GM19238 (cell line): Measurements from ENCODE around the gene ANGEL1.

Experiments
- DNase-seq: peaks from one replicate; pipeline ENCODE4 v3.0.0; 2011; ENCODE audit warnings: low spot score; ENCODE audit not compliant: insufficient read length

Gene ANGEL1

DNA sequence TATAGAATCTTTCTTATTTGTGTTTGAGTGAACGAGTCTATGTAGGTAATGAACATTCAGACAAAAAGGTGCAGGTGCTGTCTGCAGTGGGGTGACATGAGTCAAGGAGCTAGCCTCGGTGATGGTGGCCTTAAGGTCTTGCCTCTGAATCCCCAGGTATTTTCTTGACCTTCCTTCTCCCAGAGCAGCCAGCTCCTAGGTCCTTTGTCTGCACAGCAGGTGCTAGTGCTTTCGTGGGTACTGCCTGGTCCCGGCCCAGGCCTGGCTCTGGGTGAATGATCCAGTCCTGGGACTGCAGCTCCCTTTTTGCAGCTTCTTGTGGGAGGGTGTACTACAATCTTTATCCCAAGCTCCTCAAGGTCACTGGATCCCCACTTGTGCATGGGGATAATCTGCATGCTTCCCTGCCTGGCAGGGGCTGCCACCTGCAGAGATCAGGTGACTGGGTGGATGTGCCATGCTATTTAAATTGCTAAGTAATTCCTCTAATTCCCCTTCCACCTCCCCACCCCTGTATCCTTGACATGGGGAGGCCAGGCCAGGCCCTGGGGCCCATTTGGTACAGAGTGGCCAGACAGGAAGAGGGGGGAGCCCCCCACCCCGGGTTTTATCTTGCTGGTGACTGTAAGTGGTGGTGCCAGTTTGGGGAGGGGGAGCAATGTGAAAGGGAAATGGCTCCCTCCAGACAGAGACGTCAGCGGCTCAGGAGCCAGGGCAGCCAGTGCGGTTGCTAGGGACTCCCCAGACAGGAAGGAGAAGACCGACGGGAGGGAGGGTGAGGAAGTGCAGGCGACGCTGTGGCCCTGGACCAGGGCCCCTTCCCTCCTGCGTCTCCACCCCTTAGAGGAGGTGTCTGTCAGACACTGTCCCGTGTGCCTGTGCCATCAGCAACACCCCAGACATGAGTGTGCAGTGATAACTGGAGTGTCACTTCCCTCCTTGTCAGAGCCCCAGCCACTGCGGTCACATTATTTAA lies 44.7 kb downstream of the ANGEL1 start:
- peak; percentile 78 for DNase-seq

DNA sequence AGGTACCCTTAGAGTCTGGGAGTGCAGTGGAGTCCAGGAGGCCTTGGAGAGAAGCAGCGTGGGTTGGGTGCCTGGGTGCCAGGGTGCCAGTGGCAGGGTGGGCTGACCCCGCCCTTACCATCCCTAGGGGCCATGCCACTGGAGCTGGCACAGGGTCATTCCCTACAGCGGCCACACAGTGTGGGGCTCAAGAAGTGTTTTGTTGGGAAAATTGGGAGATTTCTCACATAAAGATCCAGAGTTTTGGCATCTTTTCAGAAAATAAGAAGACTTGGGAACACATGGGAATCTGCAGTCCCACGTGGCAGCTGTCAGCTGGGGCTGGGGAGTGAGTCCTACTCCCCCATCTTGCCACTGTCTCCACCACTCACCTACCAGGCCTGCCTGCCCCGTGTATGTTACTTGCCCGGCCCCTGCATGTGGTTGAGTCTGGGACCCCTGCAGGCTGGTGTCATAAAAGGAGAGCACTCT lies 47.2 kb downstream of the ANGEL1 start:
- DNase-seq = no peak

DNA sequence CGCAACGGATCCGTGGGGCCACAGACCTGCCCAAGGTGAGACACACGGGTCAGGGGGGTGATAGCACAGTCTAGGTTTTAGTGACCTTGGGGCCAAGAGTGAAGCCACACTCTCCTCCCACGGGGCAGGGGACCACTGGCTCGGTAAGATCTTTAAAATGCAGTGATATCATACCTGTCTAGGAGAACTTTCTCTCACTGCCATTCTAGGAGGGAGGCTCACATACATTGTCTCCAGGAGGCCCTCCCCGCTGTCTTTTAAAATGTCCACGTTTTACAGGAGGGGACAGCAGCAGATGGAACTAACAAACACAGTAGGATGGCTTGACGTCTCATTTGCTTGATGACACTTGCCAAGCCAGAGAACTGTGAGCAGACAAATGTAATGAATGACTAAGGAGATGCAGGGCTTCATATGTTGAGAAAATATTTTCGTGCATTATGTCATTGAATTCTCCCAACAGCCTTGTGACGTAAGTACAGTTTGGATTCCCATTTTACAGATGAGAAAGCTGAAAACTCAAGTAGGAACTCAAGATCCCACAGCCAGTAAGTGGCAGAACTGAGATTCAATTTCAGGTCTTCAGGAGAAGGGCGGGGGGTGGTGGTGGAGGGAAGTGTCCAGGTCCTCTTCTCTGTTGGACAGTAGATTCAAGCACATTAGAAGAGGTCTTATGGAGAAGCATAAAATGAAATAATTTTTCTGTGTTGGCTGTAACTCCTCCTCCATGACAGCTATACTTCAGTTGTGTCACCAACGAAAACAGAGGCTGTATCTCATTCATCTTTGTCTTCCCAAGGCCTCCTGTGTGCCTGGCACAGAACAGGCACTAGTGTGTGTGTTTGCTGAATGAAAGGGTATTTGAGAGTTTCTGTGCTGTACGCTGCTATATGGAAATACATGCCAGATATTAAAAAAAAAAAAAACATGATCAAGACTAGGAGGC lies 49.3 kb downstream of the ANGEL1 start:
- DNase-seq = no peak

DNA sequence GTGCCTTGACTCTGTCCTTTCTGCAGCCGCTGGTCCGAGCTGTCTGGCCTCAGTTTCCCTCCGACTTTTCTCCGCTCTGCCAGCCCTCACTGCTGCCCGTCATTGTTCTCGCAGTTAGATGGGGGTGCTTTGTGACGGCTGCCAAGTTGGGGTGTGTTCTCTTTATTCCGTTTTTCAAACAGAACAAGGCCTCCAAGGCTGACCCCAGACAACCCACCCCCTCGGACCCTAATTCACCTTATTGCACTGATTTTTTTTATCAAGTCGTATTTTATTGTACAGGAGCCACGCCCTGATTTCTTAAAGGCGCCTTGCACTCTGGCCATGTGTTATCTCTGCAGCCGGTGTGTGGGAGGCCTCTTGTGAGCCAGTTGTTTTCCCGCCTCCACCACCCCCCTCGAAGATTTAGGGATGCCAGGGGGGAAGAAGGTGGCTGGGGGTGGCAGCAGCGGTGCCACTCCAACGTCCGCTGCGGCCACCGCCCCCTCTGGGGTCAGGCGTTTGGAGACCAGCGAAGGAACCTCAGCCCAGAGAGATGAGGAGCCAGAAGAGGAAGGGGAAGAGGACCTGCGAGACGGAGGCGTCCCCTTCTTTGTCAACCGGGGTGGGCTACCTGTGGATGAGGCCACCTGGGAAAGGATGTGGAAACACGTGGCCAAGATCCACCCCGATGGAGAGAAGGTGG lies 50.1 kb downstream of the ANGEL1 start:
- DNase-seq = no peak

DNA sequence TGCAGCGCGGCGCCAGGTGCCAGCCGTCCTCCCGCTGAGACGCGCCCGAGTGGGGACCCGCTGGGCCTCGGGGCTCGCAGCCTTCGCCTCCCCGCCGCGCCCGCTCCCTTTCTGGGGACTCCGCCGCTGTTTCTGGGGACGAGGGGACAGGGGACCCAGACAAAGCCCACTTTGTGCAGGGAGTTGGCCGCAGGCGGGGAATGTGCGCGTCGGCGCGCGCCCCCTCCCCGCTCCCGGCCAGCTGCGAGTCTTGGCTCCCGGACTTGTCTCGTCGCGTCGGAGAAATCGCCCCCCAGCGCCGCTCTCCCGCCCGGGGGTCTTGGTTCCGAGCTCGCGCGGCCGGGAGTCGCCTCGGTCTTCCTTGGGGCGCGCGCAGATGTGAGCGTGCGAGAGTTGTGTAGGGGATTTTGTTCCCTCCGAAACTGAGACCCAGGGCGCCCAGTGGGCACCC lies 50.7 kb downstream of the ANGEL1 start:
- no peak for DNase-seq

DNA sequence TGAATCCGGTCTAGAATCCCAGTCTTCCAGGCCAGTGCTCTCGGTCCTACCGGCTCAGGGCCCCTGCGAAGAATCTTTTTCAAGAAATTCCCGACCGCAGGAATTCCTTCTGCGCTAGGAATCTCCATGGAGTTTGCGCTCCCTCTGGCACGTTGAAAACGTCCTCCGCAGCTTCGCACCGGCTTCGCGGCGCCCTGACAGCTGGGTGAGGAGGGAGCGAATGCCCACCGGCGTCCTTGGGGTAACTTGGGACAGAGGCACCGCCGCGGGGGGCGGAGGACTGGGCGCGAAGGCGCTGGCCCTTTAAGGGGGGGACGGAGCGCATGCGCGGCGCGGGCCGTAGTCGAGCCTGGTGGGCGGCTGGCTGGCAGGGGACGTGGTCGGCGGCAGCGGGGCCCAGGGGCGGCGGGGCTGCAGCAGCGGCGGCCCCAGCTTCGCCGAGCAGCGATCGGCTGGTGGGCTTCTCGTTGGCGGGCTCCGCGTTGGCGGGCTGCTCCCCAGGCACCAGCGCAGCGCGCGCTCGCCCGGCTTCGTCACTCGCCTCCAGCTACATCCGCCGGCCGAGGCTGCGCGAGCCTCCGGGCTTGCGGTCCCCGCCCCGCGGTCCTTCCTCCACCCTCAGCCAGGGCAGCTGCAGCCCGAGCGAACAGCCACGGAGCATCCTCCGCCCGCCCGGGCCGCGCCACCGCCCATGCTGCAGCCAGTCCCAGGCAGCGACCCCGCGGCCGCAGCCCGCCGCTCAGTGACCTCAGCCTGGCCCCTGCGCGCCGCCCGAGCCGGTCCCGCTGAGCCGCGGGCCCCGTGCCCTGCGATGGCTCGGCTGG lies 51.3 kb downstream of the ANGEL1 start, which contains the start of gene VASH1:
TSS of gene VASH1 (plus strand) at position 333 of the 824 bp plus-strand sequence. CDS start 1,354 bp downstream, outside the sequence.
- peak; percentile 88 for DNase-seq

DNA sequence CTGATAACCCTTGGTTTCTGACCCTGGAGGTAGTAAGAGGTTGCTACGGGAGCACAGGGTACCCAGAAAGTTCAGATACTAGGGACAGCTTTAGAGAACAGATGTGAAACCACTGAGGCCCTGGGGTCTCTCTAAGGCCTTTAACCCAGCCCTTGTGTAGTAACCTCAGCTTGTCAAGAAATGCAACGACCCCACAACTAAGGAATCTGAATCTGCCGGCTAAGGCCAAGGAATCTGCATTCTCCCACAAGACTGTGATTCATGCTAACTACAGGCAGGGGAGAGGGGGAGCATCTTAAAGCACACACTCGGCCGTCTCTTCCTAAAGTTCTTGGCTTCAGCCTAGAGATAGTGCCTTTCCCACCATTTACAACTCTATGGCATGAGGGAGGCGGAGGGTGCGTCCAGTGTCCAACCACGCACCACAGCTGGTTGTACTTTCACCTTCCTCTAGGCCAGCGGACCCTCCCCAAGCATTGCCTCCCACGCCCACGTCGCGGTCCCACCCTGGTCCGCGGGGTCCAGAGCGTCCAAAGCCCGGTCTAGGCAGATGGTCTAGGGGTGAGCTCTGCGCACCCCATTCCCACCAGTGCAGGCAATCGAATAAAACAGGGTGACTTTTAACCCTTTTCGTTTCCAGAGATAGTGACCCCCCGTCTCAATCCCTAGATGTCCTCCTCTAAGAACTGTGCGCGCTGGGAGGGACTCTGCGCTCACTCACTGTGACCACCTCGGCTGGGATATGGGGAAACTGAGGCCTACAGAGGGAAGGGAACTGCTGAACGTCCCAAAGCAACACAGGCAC lies 52.1 kb downstream of the ANGEL1 start:
- no peak for DNase-seq

DNA sequence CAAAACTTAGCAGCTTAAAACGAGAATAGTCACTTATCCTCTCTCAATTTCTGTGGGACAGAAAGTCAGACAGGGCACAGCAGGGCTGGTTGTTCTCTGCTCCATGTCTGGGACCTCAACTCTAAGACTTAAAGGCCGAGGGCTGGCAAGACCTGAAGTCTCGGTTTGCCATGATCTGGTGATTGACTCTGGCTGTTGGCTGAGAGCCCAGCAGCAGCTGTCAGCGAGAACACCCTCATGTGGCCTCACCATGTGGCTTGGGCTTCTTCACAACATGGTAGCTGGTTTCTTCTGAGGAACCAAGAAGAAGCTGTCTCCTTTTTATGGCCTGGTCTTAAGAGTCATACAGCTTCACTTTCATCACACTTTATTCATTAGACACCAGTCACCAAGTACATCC lies 53.1 kb downstream of the ANGEL1 start:
- DNase-seq = no peak

DNA sequence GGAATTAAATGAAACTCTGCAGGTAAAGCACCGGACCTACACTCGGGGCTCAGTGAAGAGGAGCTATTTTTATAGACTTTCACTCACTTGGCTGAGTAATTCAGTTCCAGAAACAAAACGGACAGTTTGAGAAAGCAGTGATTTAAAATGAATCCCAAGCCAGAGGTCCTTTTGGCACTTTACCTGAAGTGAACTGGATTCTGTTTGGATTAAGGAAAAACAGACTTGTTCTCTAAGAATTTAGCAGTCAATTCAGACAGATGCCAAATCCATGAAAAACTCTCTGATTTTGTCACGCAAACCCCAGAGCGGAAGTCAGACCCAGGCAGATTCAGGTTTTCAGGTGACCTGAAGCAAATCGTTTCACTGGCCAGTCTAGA lies 56.3 kb downstream of the ANGEL1 start:
- DNase-seq = no peak

DNA sequence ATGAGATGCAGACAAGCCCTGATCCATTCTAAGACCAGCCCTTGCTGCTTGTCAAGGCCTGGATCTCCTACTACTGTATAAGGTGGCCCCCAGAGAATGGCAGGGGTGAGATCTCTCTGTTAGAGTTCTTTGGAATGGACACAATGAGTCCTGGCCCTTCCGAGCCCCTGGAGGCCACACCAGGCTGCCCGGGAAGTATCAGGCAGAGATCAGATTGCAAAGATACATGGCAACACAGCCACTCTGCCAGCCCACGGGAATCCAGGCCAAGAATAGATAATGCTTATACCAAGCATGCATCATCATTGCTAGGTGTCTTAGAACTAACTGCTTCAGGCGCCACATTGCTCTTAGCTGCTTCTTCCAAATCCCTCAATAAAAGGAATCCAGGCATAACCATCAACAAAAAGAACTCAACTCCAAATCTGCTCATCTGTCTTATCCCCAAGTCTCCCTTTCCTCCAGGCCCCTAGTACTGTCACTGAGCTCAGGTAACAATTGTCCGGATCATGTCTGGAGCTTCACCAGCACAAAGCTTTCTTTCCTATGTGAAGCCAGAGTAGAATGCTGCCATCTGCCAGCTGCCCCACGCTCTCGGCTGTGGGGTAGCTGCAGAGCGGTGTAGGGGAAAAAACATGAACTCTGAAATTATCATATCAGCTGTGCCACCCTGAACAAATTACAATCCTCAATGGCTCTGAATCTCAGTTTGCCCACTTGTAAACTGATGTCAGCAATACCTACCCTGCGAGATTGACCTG lies 56.9 kb downstream of the ANGEL1 start:
- no peak for DNase-seq

DNA sequence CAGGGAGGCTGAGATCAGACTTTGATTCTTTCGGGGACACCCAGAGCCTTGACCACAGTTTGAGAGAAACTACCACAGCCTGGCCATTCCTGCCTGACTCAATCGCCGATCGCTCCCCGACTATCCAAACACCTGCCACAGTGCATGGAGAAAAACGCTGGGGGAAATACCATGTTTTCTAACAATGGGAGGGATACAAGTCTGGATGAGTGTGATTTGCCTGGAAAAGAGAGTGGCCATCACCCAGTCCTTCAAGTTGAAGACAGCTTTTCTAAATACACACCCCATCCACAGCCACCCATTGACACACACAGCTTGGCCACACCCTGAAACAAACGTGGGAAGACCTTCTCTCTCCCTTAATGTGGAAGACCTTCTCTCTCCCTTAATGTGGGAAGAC lies 58.1 kb downstream of the ANGEL1 start:
- no peak for DNase-seq

DNA sequence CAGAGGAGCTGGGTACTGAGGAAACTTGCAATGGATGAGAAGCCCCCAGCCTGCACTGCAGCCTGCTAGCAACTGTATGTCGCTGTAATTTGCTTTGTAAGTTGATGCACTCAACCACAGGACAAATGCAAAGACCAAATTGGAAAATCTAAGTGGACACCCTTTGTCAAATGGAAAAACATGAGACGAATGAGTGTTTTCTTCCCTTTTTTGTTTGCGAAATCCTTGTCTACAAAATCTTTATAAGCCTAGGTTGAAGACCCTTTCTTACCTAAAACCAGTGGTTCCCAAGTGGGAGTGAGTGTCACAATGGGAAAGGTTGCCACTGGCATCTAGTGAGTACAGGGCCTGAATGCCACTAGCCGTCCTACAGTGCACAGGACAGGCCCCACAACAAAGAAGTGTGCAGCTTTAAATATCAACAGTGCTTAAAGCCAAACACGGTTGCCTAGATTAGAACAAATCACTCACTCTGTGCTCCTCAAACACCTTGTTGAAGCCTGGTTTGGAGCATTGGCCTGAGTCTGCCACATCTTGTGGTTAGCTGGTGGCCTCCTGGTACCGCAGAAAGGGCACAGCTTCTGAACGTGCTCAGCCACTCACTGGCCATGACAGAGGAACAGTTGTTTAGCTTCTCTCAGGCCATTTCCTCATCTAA lies 59.0 kb downstream of the ANGEL1 start:
- no peak for DNase-seq

DNA sequence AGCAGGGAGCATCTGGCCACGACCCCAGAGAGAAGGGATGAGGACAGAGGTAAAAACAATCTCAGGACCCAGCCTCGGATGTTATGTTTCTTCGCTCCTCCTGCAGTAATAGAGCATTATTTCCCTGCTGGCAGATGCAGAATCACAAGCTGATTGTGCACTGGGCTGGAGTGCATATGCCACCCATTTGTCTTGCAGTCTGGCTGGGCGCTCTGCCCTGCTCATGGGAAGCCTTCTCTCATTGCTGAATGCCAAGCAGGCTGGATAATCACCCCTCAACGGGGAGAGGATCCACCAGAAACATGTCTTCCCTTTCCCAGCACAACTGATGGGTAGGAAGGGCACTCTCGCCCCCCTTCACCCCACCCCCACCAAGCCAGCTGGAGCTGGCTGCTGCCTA lies 59.9 kb downstream of the ANGEL1 start:
- no peak for DNase-seq

DNA sequence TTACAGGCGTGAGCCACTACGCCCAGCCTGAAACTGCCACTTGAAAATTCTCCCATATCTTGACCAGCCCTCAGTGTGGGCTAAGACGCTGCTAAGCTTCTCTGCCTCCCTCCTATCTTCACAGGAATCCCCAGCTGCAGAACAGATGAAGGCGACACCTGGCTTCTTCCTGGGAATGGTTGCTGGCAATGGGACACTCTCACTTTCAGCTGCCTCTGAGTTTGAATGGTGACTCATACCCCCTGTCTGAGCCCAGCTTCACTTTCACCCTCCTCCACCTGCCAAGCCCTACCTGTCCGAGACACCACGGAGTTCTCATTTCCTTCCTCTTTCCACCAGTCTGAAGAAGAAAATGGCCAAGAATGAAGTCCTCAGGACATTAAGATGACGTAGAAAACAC lies 69.7 kb downstream of the ANGEL1 start:
- DNase-seq = no peak

DNA sequence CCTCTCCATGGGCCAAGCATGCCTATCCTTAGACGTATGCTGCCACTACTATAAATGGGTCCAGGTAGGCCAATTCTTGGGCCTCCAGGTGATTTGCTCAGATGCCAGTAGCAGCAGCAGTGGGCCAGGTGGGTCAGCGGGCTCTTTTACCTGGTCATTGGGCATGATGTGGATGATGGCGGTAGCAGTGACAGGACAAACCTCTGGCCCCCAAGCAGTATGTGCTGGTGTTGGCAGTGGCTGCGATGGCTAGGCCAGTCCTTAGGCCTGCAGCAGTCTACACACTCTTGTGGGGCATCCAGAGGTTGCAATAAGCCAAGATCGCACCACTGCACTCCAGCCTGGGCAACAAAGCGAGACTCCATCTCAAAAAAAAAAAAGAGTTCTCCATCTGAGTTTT lies 70.5 kb downstream of the ANGEL1 start:
- DNase-seq = no peak

DNA sequence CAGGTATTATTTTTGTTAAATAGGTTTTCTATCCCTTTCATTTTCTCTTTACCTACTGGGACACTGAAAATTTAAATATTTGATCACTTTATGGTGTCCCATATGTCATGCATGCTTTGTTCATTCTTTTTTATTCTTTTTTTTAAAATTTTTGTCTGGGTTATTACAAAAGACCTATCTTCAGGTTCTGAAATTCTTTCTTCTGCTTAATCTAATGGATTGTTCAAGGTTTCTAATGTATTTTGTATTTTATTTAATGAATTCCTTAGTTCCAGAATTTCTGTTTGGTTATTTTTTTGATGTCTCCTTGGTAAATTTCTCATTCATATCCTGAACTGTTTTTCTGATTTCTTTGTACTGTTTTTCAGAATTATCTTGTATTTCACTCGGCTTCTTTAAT lies 71.6 kb downstream of the ANGEL1 start:
- no peak for DNase-seq
